HepG2 (cell line): ENCODE results near the gene KIAA1755. TPM values are rescaled to one million over a fixed set of nuclear protein-coding genes. Genes with fewer than 3 reads are reported as not detected.

Experiments
- CSRNP1 ChIP-seq: sonication (generic); formaldehyde crosslinking; IDR thresholded peaks from 2 replicates; pipeline ENCODE4 v1.8.1; 2023; ENCODE audit warnings: mild to moderate bottlenecking, missing genetic modification reagents
- HBP1 ChIP-seq: IDR thresholded peaks from 2 replicates; pipeline ENCODE4 v1.6.1; 2016; ENCODE audit warnings: low read depth, control low read depth
- HCFC1 ChIP-seq: fragments of 150-350 bp; IDR thresholded peaks from 2 replicates; pipeline ENCODE4 v1.6.1; 2014; ENCODE audit warnings: low read depth, low read length
- HDAC6 ChIP-seq: fragments of 200-600 bp; sonication (generic); IDR thresholded peaks from 2 replicates; pipeline ENCODE4 v1.7.0; 2017; ENCODE audit warnings: mild to moderate bottlenecking, antibody characterized with exemption, low read length, low read depth
- HNRNPL ChIP-seq: fragments of 200-400 bp; formaldehyde crosslinking; IDR thresholded peaks from 2 replicates; pipeline ENCODE4 v1.6.1; 2017; ENCODE audit warnings: mild to moderate bottlenecking, low read depth, low read length
- KAT7 ChIP-seq: IDR thresholded peaks from 2 replicates; pipeline ENCODE4 v1.6.1; 2018; ENCODE audit warnings: borderline replicate concordance, missing compliant biosample characterization
- KDM6A ChIP-seq: IDR thresholded peaks from 2 replicates; pipeline ENCODE4 v1.6.1; 2016; ENCODE audit warnings: low read depth
- KLF16 ChIP-seq, 2 experiments: sonication (generic) in 1 of 2; formaldehyde crosslinking in 1 of 2; IDR thresholded peaks; 2 replicates each; pipeline versions ENCODE4 v1.6.1 to v1.8.0; 2016 to 2023; ENCODE audit warnings: missing genetic modification reagents in 2 of 2, missing compliant biosample characterization in 1 of 2
- TBX2 ChIP-seq: sonication (generic); formaldehyde crosslinking; IDR thresholded peaks from 2 replicates; pipeline ENCODE4 v1.5.0; 2020; ENCODE audit warnings: missing genetic modification reagents, mild to moderate bottlenecking, borderline replicate concordance
- YY1 ChIP-seq: IDR thresholded peaks from 2 replicates; pipeline ENCODE4 v1.6.1; 2011; ENCODE audit warnings: low read length, low read depth, moderate library complexity, mild to moderate bottlenecking; ENCODE audit not compliant: insufficient read depth, insufficient replicate concordance
- ZNF253 ChIP-seq: sonication (generic); formaldehyde crosslinking; IDR thresholded peaks from 2 replicates; pipeline ENCODE4 v1.8.0; 2022; ENCODE audit warnings: mild to moderate bottlenecking, missing genetic modification reagents, borderline replicate concordance
- ZNF383 ChIP-seq: sonication (generic); formaldehyde crosslinking; IDR thresholded peaks from 2 replicates; pipeline ENCODE4 v1.4.0; 2020; ENCODE audit warnings: missing genetic modification reagents, mild to moderate bottlenecking, borderline replicate concordance
- ZNF777 ChIP-seq: sonication (generic); formaldehyde crosslinking; IDR thresholded peaks from 2 replicates; pipeline ENCODE4 v1.4.0; 2020; ENCODE audit warnings: missing genetic modification reagents
- ZNF782 ChIP-seq: sonication (generic); formaldehyde crosslinking; IDR thresholded peaks from 2 replicates; pipeline ENCODE4 v1.4.0; 2020; ENCODE audit warnings: missing genetic modification reagents, mild to moderate bottlenecking, borderline replicate concordance
- ZSCAN5A ChIP-seq: sonication (generic); formaldehyde crosslinking; IDR thresholded peaks from 2 replicates; pipeline ENCODE4 v1.8.0; 2022; ENCODE audit warnings: mild to moderate bottlenecking, missing genetic modification reagents, borderline replicate concordance
- polyA plus RNA-seq, 8 experiments: library from polyadenylated mRNA; depleted of rRNA in 3 of 8; stranded (reverse) in 7 of 8; unstranded in 1 of 8; fragments of >200 nt; fragmentation: Illumina TruSeq in 4 of 8; extraction: Trizol in 4 of 8; gene quantifications; 2 replicates each; pipeline versions ENCODE4 v1.2.1 to v1.2.3, GENCODE V29; 2011 to 2016; ENCODE audit warnings: low read depth in 4 of 8, missing spikeins in 1 of 8, mixed read lengths in 1 of 8; ENCODE audit not compliant: insufficient read depth in 1 of 8
- total RNA-seq, 5 experiments: library from RNA; depleted of rRNA; stranded (reverse); fragments of >200 nt; fragmentation: Illumina TruSeq; extraction: Trizol; gene quantifications; 2 replicates each; pipeline ENCODE4 v1.2.3, GENCODE V29; 2016; ENCODE audit warnings: low read depth in 1 of 5

KIAA1755 gene
- total and polyA plus RNA-seq, 2 of the 13 experiments (the other 11 are each of a cell fraction or from before 2014, with no cell fraction given), result 0.04 TPM; not detected in 1

- TF ChIP-seq HDAC6 (no peak), KLF16 (CRISPR knock-in tag; IDR thresholded peaks at IDR 0.05) (peak in 1 of 2 experiments; percentile 95; a peak in 2 of 4 replicates), KDM6A (peak; percentile 35; the same call in 1 of the 2 replicates), KAT7 (CRISPR knock-in tag) (peak; percentile 88; the same call in 1 of the 2 replicates), HCFC1 (peak; percentile 30; the same call in 1 of the 2 replicates), ZNF777 (peak; percentile 56; the same call in 1 of the 2 replicates), ZNF383 (0 out of 2 replicates have a peak, but pooled peaks have one; percentile 37), YY1 (peak; percentile 78), CSRNP1 (CRISPR knock-in tag) (peak; percentile 84), ZNF253 (CRISPR knock-in tag) (no peak), HNRNPL (0 out of 2 replicates have a peak, but pooled peaks have one; percentile 68), HBP1 (CRISPR knock-in tag) (peak; percentile 61; the same call in 1 of the 2 replicates), ZNF782 (no peak; the same call in none of the 2 replicates), TBX2 (CRISPR knock-in tag) (peak; percentile 78), ZSCAN5A (CRISPR knock-in tag) (peak; percentile 77; the same call in 1 of the 2 replicates)
Observed at GRCh38 chr20:38165089-38165965, 95.2 kb downstream of the KIAA1755 start, which contains the start of gene TGM2 (continued).
